TTC549 (cell line): ENCODE data around the gene TUBA4A.
A peak's percentile ranks its signal among the peaks of the same experiment; 100 is the strongest.

Source experiments
- FAIRE-seq: peaks from 2 replicates; lab custom pipeline; 2012; peaks lifted over from hg19 to GRCh38; lab: Jason Lieb, UNC

Gene TUBA4A

DNA sequence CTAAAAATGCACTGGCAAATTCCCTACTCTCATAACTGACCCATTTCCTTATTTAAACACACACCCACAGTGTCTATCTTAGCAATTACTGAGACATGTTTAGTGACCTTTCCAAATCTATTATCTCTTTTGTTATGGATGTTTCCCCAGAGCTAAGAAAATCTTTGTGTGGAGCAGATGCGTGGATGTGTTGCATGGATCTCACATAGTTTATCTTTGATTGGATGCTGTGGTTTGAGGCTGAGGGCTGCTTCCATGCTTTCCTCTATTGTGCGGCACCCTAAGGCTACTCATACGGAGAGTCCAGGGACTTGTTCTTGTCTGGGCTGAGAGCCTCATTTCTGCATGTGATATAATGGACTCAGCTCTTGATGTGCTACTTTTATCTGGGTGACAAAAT is 19.4 kb downstream of the TUBA4A start:
- FAIRE-seq: no peak

DNA sequence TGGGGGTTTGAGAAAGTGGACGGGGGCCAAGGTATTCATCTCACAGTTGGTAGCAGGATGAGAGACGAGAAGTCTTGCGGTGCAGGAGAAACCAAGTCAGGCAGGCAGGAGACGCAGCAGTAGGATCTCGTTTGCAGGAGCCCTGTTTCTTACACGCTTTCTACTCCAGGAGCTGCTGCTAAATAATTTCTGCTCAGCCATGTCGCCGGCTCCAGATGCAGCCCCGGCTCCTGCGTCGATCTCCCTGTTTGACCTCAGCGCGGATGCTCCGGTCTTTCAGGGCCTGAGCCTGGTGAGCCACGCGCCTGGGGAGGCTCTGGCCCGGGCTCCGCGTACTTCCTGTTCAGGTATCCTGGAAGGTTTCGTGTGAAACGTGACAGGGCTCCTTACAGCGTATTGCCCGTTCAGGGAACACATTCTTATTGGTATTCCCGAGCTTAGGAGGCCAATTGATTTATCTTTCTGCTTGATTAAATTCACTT is 23.6 kb downstream of the TUBA4A start:
- no peak for FAIRE-seq

DNA sequence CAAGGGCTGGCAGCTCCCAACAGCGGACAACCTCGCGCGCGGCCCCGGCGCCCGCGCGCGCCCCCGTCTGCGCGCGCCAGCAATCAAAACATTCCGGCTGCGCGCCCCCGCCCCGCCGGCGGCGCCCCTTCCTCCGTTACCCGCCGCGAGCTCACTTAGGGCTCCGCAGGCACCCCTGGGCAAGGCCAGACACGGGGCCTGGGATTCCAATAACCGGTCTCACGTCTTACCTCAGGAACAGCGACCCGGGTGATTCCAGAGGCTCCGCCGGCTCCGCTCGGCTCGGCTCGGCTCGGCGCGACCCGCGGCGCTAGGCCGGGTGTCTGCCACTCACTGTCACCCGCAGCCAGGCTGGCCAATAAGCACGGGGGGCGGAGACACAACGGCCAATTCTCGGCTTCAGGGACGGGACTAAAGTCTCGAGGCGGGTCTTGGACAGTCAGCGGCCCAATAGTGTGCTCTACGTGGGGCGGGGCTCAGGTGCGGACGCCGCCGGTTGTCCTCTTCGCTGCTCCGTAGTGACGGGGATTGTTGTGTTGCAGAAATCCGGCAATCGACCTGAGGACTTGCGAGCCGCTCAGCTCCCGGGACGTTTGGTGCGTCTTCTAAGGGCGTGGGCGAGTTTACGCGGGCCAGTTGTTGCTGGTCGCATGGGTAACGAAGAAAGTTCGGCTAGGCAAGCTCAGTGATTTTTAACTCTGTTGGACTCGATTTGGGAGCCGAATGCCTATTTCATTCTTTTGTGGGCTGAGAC is 24.2 kb downstream of the TUBA4A start, which contains the start of the genes ANKZF1 and ATG9A:
Gene ANKZF1 (plus strand): TSS at position 502 of the 754 bp plus-strand sequence. CDS start 452 bp downstream, outside the sequence.
Gene ATG9A (minus strand): TSS at position 332 of the 754 bp plus-strand sequence. CDS start 1,612 bp downstream, outside the sequence.
- peak; percentile 89 for FAIRE-seq

GRCh38 chr2:219228911-219229304 is 24.8 kb downstream of the TUBA4A start:
- FAIRE-seq: no peak

DNA sequence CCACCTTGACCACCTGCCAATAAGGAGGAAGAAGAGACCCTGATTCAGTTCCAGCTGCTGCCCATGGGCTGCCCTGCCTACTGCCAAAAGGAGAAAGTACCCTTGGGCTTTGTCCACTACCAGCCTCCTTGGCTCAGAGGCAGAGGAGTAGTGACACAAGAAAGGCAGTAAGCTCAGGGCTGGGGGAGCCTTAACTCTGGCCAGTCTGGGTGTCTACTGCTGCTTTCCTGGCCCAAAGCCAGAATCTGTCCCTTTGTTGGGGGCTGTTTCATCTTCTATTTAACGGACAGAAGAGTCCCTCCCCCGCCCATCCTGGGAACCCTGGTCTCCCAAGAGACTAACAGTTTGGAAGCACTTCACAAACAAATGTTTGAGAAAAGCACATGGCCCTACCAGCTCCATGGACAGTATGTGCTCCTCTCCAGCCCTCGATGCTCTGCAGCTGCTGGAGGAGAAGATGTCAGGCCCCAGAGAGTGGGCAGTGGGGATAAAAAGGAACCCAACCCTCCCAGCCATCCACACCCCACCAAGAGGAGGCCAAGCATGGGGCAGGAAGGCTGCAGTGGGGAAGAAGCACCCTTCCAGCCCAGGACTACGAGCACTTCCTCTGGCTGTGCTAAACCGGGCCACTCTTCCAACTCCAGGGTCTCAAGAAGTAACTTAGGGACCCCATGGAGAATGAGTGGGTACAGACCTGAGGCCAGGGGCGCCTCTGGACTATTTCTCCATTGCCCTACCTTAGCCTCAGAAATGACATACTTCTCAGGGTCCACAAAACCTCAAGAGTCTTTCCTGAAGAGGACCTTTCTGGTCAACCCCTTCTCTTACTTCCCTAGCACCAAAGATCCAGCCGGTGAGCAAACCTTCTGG is 25.4 kb downstream of the TUBA4A start:
- FAIRE-seq: no peak

- no peak for FAIRE-seq
Observed at GRCh38 chr2:219225350-219225749, 28.4 kb downstream of the TUBA4A start.

DNA sequence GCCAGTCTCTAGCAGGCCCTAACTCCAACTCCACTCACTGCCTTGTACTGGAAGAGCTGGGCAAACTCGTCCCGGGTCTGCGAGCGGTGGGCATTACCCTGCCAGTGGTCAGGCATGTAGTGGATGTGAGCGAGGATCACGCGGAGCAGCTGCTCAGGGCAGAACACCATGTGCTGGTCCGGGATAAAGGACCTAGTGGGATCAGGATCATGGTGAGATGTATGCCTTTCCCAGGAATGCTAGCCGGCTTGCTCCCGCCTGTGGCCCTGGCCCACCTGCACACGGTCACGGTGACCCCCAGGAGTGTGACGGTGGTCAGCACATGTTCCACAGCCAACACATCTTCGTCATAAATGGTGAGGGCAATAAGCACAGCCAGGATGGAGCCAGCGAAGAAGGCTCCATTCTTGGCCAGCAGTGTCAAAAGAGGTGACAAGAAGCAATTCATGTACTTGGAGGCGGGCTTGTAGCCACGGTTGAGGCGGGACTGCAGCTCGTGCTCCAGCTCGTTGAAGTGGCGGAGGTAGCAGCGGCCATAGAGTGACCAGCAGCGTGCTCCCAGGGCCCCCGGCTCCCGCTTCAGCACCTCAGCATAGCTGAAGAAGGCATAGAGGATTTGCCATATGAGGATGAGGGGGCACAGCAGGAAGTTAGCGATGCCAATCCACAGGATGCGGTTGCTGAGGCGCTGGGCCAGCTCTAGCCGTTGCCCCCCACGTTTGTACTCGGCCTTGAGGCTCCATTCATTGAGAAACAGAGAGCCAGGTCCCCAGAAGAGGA is 29.7 kb downstream of the TUBA4A start:
- FAIRE-seq: no peak

GRCh38 chr2:219221957-219222518 is 31.7 kb downstream of the TUBA4A start:
- FAIRE-seq: no peak

DNA sequence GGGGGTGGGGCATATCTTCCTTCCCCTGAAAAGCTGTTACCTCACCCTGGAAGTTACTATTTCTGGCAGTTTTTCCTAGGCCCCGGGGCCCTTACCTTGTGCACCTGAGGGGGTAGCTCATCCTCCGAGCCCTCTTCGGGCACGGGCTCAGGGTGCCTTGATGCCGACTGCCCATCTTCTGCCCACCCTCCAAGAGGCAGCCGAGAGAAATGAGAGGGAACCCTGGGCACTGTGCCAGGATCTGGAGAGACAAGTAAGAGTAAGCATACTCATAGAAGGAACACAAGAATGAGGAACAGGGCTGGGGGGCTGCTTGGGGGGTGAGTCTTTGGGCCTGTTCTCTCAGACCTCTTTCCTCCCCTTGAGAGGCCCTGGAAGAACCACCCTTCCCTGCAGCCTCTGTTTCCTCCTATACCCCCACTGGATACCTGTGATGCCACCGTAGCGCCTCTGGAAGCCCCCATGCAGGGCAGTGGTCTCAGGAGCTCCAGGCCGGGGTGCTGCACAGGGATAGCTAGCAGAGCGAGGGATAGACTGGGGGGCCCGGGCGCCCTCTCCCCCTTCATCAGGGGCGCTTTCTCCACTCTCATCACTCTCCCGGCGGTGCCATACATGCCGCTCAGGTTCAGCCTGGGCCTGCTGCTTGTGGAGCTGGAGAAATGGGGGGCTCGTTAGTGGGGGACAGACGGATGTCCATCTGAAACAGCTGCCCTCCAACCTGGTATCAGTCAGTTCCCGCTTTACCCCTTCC is 32.9 kb downstream of the TUBA4A start:
- FAIRE-seq: no peak

DNA sequence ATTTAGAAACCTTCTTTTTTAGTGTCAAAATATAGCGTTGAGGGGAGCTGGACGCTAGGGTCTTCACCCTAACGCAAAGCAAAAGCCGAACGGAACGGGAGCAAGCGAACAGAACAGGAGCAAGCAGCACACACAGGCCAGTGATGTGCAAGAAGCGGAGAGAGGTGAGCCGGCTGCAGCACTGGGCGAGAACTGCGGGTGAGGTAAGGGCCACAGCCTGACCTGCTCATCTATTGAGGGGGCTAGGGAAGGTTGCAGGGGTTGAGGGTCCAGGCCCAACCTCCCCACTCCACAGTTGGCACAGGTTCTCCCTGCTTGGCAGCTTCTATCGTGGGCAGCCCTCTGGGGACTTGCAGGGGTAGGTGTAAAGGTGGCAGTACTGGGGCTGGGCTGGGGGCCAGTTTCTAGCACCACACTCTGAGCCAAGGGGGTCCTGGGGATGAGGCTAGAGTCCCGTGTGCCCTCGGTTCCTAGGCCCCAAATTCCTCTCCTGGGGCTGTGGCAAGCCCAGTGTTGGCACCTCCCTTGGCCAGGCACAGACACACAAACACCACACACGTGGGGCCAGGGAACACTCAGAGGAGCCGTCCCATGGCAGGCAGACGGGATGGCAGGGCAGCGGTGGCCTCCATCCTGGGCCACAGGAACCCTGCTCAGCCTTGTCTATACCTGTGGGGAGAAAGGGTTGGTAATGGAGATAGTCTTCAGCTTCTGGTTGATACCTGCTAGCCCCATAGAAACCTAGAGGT is 33.8 kb downstream of the TUBA4A start:
- no peak for FAIRE-seq

DNA sequence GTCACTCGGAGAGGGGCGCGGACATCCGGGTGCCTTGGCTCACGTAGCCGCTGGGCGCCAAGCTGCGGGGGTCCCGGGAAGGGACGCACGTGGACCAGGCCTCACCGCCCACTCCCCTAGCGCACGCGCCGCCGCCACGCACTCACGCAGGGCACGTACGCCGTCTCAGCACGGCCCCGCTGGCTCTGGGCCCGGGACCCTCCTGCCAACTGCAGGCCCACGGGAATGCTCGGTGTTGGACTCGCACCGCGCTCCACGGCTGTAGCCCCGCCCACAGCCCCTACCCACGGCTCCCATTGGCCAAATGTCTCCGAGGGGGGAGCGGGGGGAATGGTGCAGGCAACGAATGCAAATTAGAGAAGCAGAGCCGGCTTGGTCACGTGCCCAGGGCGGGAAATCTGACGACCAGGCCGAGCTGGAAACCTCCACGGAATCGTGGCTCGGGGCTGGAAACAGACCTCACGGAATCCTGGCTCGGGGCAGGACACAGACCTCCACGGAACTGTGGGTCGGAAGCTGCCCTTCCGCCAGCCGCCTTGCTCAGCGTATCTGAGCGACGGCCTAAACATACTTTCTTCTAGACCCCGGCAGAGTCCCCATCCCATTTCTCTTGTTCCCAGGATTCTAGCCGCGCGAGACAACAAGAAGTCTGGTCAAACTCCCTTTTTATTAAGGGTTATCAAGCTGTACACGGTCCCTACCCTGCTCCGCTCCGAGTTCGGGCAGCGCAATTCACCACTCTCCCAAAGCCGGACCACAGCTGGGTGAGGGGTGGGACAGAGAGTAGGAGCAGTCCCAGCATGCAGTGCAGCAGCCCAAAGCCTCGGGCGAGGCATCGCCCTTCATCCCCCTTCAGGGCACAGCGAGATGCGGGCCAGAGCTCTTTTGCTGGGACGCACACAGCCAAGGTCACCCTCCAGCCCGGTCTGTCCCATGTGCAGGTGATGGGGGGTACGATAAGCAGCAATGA is 34.7 kb downstream of the TUBA4A start, which contains the start of gene ABCB6:
Gene ABCB6 (minus strand): TSS at position 227 of the 970 bp plus-strand sequence. CDS start 285 bp downstream, outside the sequence.
- FAIRE-seq: no peak

- no peak for FAIRE-seq
Observed at GRCh38 chr2:219218217-219218731, 35.4 kb downstream of the TUBA4A start.

- FAIRE-seq: no peak
Observed at GRCh38 chr2:219216535-219216915, 37.2 kb downstream of the TUBA4A start.

- no peak for FAIRE-seq
Observed at GRCh38 chr2:219215871-219216534, 37.7 kb downstream of the TUBA4A start.

- no peak for FAIRE-seq
Observed at GRCh38 chr2:219214786-219215185, 38.9 kb downstream of the TUBA4A start.

DNA sequence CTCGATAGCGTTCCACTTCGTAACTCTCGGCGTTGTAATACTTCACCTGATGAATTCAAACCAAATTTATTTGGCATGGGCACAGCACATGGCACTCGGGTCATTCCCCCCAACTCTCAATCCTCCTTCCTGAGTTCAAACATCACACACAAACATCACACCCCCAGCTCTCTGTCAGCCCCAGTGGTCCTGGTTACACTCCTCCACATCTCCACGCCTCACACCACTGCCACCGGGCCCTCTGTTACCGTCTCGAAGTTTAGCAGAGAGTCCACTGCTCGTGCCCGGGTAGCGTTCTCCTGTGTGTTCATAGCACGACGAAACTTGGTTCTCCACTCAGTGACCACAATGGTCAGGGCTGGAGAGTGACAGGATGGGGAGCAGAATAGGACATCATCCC is 39.6 kb downstream of the TUBA4A start:
- FAIRE-seq: no peak

- FAIRE-seq: no peak
Observed at GRCh38 chr2:219213486-219214071, 40.1 kb downstream of the TUBA4A start.

- FAIRE-seq: no peak
Observed at GRCh38 chr2:219213026-219213415, 40.7 kb downstream of the TUBA4A start.
